Renal pelvis (tissue), 4 donors: ENCODE measurements around the gene CACNB1. TPM values are rescaled to one million over a fixed set of nuclear protein-coding genes. Genes with fewer than 3 reads are reported as not detected.

Source experiments
- DNase-seq: peaks from one replicate; pipeline ENCODE4 v3.0.0-alpha.2; 2013
- polyA plus RNA-seq, 3 donors: library from polyadenylated mRNA; unstranded; fragments of 120-200 nt; gene quantifications; one replicate each; pipeline ENCODE4 v1.2.1, GENCODE V29; 2013; ENCODE audit not compliant: insufficient read length in 3 of 3

Gene CACNB1
- polyA plus RNA-seq, 3 donors, result 8.2 to 15.9 (median 14.7) TPM

DNA sequence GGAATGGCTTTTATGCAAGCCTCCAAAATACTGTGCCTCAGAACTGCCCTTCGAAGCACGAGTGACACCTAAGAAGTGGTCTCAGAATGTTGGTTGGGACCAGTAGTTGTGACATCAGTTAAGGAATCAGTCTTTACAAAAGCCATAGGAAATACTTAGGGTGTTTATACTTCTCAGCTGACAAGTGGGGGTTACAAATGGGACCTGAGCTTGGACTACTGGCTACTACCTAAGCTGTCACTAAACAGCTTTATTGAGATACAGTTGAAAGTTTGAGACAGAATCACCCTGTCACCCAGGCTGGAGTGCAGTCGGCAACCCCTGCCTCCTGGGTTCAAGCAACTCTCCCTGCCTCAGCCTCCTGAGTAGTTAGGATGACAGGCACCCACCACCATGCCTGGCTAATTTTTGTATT is 7.7 kb upstream of the CACNB1 start:
- DNase-seq, result no peak

DNA sequence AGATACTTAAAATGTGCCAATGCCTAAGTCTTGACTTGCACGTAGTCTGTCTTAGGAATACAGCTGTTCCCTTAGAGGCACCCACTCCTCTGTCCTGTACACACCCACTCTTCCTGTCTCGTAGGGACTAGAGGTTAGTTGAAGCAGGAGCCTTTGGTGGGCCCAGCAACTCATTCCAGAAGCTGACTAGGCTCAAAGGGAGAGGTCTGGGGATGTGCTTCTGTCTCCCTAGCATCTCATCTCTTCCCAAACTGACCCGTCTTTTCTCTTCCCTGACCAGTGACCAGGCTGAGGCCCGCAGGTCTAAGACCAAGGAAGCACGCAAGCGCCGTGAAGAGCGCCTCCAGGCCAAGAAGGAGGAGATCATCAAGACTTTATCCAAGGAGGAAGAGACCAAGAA is 6.8 kb upstream of the CACNB1 start:
- DNase-seq, result no peak

DNA sequence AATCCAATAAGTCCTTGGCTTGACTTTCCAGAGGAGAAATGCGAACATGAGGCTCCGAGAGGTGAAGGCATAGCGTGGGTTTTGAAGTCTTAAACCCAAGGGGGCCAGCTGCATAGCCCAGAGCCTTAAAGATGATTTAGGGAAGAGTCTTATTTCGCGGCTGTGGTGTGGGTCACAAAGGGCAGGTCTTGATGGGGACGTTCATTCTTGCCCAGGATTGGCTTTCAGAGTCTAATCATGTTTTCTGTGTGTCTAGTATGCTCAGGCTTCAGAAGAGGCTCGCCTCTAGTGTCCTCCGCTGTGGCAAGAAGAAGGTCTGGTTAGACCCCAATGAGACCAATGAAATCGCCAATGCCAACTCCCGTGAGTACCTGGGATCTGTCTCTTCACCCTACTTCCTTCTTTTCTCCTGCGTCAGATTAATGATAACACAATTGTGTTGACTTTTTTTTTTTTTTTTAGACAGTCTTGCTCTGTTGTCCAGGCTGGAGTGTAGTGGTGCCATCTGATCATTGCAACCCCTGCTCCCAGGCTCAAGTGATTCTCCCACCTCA is 3.6 kb upstream of the CACNB1 start:
- no peak for DNase-seq

DNA sequence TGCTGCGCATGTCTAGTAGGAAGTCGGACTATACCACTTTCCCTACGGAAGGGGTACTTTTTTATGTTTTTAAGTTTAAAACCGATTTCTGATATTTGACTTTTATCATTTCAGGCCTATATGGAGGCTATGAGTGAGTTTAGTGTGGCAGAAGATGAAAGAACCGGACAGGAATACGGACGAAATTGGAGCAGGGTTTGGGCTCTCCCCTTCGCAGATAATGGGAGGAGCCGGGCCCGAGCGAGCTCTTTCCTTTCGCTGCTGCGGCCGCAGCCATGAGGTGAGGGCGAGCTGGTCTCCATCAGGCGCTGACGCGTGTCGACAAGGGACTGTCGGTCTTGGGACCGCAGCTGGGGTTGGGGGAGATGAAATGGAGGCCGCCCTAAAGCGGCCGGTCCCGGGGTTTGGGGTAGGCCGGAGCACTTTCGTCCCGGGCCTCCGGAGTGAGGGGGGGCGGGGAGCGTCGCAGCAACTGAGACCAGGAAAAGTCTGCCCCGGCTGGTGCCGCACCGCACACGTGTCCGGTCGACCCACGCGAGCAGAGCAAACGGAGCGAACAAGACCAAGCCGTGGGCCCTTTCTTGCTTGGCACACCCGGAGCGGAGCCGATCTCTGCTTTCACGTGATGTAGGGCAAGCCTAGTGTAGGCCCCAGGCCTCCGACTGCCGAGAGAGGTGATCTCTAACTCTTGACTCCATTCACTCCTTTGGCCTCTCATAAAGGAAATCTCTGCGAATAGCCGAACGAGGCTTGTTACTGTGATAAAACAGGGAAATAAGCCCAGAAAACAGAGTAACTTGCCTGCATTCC is 2.8 kb upstream of the CACNB1 start, which contains the start of gene RPL19:
RPL19 (plus strand) TSS at position 214 of the 810 bp plus-strand sequence; CDS start at position 276, 62 bp downstream.
- no peak for DNase-seq

DNA sequence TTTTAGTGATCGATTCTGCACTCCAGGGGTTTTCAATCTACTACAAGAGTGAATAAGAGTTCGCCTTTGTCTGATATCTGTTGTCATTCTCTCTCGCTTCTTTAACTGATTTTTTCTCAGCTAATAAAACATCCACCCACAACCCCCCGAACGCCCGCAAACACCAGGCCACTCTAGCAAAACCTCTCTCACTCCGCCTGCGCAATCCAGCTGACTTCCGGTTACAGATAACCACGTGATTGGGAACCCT is 2.3 kb upstream of the CACNB1 start:
- DNase-seq, result peak; percentile 93

DNA sequence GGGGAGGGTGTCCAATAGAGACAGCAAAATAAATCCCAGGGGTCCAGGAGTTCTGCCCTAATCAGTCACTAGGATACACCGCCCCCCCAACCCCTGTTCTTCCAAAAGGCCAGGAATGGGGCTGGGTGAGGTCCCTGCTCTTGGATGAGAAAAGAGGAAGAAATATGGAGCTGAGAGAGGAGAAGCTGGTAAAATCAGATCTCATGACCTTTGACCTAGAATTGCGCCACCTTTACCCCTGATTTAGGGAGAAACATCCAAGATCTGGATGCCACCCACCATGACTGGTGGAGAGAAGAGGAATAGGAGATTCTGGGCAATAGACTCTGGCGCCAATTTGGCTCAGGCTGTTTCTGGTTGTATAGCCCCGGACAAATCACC is 707 bp upstream of the CACNB1 start:
- no peak for DNase-seq

DNA sequence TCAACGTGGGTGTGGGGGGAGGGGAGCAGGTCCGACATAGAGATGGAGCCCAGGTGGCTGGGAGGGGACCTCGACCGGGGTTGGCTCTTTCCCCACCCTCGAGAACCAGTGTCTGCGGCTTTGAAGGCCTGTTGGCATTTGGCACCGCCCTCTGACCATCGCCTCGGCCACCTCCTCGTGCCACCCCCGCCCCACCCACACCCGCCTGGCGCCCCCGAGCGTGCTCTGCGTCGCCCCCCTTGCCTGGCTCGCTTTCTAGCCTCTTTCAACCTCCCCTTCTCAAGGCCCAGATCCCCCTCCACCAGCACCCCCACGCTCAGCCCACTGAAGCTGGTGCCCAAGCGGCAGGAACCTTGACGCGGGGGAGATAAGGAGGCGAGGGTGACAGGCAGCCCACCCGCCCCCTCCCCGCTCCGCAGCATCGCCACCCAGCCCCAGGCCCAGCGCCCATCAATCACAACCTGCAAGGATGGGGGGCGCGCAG is 619 bp downstream of the CACNB1 start:
- DNase-seq, result peak; percentile 54

DNA sequence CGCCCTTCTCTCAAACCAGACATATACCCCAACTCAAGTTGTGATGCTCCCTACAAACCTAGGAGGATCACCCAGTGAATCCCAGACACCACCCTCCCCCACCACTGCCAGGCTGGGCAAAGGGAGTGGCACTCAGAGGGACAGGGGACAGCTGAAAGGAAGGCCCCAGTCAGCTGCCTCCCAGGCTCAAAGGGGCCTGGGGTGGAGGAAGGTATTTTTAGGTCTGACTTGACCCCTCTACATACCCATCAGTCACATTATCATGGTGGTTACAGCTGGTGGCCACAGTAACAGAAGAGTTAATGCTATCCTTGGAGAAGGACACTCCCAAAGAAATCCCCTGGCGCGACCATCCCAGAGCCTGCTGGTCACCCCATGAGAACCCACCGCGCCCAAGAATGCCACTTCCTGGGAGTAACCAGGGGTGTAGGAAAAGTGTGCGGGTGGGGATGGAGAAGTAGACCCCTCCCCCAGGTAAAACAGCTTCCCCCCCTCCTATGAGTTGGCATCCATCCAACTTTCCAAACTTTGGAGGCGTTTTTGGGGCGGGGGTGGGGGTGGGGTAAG is 1.1 kb downstream of the CACNB1 start:
- no peak for DNase-seq

DNA sequence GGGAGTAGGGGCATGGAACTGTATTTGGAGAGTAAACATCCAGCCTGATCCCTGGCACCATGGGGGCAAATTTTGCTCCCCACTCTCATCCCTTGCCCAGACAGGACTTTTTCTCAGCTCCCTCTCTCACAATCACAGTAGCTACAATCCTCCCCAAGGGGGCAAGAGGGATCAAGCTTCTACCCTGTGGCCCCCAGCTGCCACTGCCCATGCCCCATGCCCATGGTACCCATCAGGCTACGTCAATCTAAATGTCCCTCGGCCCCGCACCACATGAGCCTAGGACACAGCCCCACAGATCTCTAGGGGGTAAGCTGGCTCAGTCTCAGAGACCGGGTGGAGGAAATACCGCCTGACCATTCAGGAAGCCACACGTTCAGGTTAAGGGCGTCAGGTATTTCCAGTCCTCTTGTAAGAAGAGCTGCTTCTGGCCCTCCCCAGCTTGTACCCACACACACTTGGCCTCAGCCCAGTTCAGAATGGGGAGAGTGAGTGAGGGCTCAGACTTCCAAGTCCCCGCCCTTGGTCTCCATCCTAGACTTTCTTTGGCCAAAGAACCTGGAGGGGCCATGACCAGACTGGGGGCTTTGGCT is 1.8 kb downstream of the CACNB1 start:
- no peak for DNase-seq

DNA sequence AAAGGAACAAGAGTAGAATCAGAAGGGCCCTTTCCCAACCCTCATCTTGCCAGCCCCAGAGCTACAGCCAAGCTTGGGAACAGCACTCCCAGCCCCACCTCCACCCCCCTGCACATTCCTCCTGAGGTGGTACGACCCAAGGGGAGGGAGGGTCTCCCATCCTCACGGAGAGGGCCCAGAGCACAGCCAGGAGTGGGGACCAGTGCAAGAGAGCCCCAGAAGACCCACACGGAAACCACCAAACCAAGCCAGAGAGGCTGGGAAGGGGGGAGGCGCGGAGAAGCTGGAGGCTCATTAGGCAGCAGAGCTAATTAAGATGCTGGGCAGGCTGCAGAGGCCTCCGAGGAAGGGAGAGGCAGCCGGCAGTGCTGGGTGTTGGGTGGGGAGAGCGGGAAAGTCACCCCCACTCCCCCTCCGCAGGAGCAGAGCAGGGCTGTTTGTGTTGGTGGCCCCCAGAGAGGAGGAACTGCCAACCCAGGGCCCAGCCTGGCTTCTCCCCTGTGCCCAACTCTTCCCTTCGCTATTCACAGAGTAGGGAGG is 2.4 kb downstream of the CACNB1 start:
- DNase-seq, result no peak

DNA sequence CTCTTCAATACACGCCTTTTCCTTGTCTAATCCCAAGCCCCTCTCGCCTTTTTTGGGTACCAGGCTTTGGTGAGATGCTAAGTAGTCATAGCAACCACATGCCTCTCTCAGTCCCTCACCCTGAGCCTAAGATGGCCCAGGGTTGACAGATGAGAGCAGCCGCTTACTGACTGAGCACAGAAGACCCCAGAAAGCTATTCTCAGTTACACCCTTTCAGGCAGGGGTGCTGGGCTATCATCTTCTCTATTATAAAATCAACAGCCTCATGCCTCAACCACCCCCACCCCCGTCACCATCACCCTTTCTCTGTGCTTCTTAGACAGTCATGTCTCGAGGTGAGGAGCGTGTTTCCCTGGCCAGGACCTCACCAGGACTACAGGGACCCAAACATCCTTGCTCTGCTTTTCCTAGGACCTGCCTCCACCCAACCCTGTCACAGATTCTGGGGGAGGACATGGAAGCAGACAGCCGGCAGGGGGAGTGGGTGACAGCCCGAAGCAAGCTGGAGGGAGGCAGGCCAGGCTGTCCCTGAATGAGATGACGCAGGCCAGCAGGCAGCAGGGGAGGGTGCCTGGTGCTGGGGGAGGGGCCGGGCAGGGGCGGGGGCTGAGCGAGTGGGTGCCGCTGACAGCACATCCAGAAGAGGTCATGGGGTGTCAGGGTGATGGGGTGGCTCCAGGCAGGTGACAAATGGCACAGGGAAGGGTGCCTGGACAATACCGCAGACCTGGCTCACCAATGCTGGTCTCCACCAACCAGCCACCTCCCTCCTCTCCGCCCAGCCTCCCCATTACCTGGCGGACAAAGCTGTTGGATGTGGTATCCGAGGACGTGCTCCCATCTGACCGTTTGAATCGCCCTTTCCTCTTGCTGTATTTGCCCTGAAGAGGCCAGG is 3.1 kb downstream of the CACNB1 start:
- no peak for DNase-seq

DNA sequence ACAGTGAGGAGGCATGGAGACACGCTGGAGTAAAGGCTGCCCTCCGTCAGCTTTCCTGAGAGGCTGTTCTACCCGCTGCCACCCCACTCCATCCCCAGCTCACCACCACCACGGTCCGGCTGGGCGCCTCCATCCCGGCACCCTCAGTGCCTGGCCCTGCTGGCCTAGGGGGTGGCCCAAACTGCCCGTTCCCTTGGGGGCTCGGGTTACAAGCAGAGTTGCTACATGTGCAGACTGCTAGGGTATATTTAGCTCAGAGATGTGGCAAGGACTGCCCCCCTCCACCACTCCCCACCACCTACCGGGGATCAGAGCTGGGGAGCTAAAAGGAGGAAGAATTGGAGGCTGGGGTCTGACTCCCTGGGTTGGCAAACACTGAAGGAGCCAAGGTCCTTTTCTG is 4.1 kb downstream of the CACNB1 start:
- DNase-seq, result no peak

DNA sequence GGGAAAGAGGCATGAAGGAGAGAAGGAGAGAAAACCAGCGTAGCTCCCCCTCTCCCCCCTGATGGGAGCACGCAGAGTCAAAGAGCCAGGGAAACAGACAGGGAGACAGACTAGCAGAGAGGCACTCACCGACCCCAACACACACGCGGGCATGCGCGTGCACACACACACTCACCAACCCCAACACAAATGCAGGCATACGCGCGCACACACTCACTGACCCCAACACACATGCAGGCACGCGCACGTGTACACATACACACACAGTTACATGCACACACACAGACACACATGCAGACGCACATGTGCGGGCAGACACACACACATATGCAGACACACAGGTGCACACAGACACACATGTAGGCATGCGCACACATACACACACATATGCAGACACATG is 4.6 kb downstream of the CACNB1 start:
- no peak for DNase-seq

DNA sequence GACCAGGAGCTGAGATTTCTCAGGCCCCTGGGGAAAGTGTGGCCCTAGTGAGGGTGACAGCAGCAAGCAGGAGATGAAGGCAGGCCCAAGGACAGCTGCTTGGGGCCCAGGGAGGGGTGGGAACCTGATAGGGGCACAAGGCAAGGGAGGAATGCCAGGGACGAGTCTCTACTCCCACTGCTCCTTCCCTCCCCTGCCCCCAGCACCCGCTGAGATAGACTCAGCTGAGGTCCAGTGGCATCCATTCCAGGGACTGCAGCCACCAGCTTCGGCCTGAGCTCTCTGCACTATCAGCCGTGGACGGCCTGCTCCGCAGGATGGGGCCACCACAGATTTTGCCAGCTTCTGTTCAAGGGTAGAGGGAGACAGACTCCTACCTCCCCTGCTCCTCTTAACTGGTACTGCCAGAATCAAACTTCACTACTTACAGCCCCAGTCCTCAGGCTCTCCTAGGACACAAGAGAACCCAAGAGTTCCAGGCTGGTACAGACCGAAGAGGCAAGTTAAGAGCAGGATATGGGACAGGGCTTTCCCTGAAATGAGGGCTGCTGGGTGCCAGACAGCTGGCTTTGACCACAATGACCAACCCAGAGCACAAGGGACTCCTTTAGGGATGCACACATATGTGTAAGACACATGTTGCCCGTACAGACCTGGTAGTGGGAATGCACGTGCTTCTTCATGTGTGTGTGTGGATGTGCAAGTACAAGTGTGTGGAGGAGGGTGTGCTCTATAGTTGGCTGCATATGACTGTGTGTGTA is 5.5 kb downstream of the CACNB1 start:
- DNase-seq, result peak; percentile 69

DNA sequence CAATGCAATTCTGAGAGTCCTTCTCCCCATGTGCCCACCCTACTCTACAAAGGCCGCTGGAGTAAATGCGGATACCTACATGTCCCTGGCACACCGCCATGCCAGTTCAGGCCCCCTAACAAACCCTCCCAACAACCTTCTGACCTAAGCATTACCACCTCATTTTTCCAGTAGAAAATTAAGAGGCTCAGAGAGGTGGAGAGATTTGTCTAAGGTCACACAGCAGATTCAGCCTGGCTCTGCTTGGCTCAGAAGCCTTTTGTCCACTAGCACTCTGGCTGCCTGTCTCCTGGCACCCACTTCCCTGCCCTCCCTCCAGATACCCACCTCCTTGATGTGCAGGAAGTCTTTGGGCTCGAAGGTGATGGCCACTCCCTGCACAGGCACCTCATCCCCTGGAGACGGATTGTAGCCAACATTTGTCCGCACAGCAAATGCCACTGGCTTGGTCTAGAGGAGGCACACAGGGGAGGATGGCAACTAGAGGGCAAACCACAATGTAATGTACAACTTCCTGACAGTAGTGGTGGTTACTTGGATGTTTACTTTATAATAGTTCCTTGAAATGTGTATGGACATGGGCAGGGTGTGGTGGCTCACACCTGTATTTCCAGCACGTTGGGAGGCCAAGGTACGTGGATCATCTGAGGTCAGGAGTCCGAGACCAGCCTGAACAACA is 10.2 kb downstream of the CACNB1 start:
- DNase-seq, result no peak

DNA sequence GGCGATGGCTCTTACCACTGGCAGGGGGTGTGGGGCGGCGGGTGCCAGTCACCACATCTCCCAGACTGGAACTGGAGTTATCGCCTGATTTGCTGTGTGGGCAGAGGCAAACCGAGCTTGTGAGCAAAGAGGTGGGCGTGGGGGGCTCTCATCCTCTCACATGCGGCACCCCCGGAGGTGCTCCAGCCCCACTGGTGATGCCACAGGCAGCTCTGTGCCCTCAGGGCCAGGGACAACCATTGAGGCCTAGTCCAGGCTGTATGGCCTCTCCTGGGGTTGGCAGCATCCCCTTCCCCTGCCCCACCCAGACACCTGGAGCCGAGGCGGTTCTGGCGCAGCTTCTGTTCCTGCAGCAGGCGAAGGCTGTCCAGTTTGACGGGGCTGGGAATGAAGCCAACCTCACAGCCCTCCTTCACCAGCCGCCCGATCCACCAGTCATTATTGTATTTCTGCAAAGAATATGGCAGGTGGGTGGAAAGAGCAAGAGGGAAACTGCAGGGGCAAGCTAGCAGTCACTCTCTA is 10.9 kb downstream of the CACNB1 start:
- DNase-seq, result no peak

DNA sequence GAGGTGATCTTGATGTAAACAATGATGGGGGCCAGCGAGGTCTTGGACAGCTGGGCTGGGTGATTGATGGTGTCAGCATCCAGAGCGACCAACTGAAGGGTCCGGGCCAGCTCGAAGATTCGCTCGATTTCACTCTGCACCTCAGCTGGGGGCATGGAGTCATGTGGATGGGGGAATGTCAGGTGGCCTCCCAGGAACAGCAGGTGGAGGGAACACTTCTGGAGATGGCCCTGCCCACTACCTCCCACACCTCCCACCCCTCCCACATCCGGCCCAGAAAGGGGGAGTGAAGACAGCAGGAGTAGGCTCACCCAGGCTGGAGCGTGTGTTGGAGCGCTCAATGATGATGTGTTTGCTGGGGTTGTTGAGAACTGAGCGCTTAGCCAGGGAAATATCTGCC is 13.7 kb downstream of the CACNB1 start:
- DNase-seq, result no peak

DNA sequence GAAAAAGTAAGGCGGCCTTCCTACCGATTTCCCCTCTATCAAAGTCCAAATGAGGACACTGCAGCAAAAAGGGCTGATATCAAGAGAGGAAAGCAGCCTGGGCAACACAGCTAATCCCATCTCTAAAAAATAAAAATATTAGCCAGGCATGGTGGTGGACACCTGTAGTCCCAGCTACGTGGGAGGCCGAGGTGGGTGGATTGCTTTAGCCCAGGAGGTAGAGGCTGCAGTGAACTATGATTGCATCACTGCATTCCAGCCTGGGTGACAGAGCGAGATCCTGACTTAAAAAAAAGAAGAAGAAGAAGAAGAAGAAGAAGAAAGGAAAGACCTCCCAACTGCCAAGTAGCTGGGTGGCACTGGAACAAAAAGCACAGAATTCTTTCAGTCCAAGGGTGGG is 14.4 kb downstream of the CACNB1 start:
- DNase-seq, result no peak

DNA sequence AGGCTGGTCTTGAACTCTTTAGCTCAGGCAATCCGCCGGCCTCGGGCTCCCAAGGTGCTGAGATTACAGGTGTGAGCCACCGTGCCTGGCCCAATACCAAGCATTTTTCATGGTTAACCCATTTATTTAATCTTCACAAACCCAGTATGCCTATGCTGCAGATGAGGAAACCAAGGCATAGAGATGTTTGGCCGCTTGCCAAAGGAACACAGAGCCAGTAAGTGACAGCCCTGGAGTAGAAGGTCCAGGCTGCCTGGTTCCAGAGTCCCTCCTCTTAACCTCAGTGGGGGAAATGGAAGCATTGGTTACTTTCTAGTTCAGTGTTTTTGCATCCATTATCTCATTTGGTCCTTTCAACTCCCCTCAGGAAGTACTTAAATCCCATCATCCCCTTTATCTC is 16.2 kb downstream of the CACNB1 start:
- DNase-seq, result no peak

DNA sequence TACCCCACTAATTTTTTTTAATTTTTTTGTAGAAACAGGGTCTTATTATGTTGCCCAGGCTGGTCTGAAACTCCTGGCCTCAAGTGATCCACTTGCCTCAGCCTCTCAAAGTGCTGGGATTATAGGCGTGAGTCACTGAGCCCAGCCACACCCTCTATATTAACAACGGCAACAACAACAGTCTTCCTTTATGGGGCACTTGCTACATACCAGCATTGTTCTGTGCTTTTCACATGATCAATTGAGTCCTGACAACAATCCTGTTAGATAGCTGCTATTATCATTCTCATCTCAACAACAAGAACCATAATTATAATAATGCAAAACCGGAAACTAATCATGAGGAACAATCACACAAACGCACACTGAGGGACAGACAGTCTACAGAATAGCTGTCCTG is 18.9 kb downstream of the CACNB1 start:
- no peak for DNase-seq
